Right atrium auricular region (tissue), 2 donors: Measurements from ENCODE around the gene DPP10. TPM values are rescaled to one million over a fixed set of nuclear protein-coding genes. Genes with fewer than 3 reads are reported as not detected.

ENCODE experiments used
- DNase-seq: peaks from one replicate; pipeline ENCODE4 v3.0.0-alpha.2; 2019; ENCODE audit warnings: low spot score
- H3K27ac ChIP-seq, 2 donors: fragments of 200-600 bp; sonication (generic); 1 replicate in 1 of 2; 2 replicates in 1 of 2; pipeline ENCODE4 v1.5.1; 2016 to 2019
- H3K27me3 ChIP-seq, 2 donors: fragments of 200-600 bp; sonication (generic); one replicate each; pipeline versions ENCODE4 v1.5.1 to v1.6.0; 2017 to 2019
- H3K36me3 ChIP-seq: fragments of 200-600 bp; sonication (generic); one replicate; pipeline ENCODE4 v1.5.1; 2016
- H3K4me1 ChIP-seq, 2 donors: fragments of 200-600 bp; sonication (generic); one replicate each; pipeline versions ENCODE4 v1.5.1 to v1.6.0; 2017 to 2019
- H3K4me3 ChIP-seq, 2 donors: fragments of 200-600 bp; sonication (generic); 1 replicate in 1 of 2; 2 replicates in 1 of 2; pipeline ENCODE4 v1.5.1; 2017 to 2019; ENCODE audit warnings: mild to moderate bottlenecking in 1 of 2, moderate library complexity in 1 of 2
- H3K9me3 ChIP-seq, 2 donors: fragments of 200-600 bp; sonication (generic); one replicate each; pipeline ENCODE4 v1.5.1; 2019
- CTCF ChIP-seq, 2 donors: fragments of 200-600 bp; sonication (generic); IDR thresholded peaks; one replicate each; pipeline ENCODE4 v1.5.1; 2019; ENCODE audit warnings: antibody characterized with exemption in 2 of 2
- total RNA-seq, 2 donors: library from RNA; depleted of rRNA; stranded (reverse); fragments of >200 nt; gene quantifications; one replicate each; pipeline ENCODE4 v1.1.0, GENCODE V29; 2016

DPP10 gene
- total RNA-seq, 2 donors from 2014 or later: not detected

DNA sequence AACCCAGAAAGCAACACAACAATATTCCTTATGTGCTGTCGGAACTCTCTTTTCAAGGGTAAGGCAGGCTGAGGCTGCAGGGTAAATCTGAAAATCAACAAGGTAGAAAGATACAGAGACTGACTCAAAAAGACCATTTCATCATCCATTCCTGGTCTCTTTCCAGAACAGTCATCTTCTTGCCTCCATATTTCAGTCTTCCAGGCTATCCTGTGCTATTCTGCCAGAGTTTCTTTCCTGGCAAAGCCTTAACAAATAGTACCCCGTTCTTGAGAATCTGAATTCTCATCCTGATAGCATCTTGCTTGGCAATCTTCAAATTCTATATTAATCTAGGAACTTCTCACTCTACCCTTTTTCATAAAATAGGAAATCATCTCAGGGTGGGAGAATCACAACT, 15.5 kb downstream of the DPP10 start:
- Histone ChIP-seq H3K9me3 (no peaks in the 10 kb centered on the region), H3K27me3 (no peaks in the 10 kb centered on the region), H3K36me3 (no peaks in the 10 kb centered on the region), H3K4me3 (no peak overlapping the region), H3K4me1 (no peaks in the 10 kb centered on the region), H3K27ac (no peak overlapping the region)
- no peak for TF ChIP-seq CTCF (IDR thresholded peaks at IDR 0.05)
- no peak for DNase-seq

DNA sequence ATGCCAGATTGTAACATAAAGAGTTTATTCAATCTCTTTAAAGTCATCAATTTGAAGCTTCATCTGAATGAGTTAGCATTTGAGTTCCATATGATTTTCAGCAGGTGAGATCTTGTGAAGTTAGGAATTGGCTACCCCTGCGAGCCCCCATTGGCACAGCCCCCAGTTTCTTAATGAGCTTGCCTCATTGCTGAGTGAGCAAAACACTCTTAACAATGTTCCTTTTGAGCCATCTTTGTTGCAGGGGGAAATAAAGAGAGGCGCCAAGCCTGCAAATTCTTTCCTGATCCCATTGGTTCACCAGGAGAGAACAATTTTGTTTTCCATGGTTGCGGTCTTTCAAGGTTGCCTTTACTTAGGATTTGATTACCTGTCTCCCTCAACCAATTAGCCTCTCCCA, 18.7 kb downstream of the DPP10 start:
- H3K4me1 ChIP-seq: no peaks in the 10 kb centered on the region

DNA sequence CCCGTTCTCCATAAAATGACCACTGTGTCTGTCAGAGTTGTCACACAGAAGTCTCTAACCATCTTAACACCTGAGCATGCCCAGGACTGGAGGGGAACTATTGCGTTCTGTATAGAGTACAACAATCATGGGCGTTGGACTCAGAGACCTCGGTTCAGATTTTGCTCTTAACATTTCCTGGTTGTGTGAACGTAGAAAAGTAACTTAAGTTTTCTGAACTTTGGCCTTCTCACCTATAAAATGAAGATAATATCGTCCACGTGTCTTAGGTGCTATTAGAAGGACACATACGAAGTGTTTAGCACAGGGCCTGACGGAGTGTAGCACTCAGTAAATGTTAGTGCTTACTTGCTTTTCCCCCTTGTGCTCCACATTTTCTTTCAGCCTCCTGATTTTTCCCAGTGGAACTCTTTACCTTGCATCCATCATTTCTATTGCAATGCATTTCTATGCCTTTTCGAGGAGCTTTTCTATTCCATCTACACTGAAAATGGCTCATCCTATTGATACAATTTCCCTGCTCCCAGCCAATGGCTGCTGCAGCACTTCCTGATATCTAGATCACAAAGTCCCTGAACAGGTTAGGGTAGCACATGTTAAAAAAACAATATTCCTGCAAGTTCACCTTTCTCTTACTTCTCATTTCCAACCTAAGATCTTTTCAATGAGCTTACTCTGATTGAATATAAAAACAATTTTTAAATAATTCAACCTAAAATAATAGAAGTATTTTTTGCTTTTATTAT, 22.7 kb downstream of the DPP10 start:
- Histone ChIP-seq H3K4me3 (no peak overlapping the region), H3K36me3 (no peaks in the 10 kb centered on the region), H3K27ac (no peak overlapping the region), H3K9me3 (no peaks in the 10 kb centered on the region), H3K27me3 (no peaks in the 10 kb centered on the region), H3K4me1 (no peaks in the 10 kb centered on the region)
- no peak for DNase-seq
- TF ChIP-seq CTCF (IDR thresholded peaks at IDR 0.05): no peak

More for the DNA sequence above, 18.7 kb downstream of the DPP10 start:
- Histone ChIP-seq H3K27me3 (no peaks in the 10 kb centered on the region), H3K27ac (no peak overlapping the region), H3K4me3 (no peak overlapping the region), H3K36me3 (no peaks in the 10 kb centered on the region), H3K9me3 (no peaks in the 10 kb centered on the region)
- TF ChIP-seq CTCF (IDR thresholded peaks at IDR 0.05): no peak
- DNase-seq: no peak

DNA sequence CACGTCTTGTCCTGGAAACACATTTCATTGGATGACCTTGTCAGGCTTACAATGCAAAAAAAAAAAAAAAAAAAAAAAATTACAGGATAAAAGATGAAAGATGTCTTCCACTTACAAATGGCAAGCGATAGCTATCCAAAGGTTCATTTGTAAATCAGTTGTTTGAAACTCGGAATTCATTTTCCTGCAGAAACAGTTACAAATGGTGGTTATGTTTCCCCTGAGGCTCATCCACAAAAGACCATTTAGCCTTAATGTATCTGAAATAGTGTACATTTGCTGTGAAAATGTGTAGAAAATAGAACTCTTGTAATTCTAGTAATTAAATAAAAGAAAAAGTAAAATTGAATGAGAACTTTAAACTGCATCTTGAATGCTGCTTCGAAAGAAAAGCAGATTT, 25.9 kb downstream of the DPP10 start:
- TF ChIP-seq CTCF (IDR thresholded peaks at IDR 0.05): no peak
- Histone ChIP-seq H3K4me3 (no peak overlapping the region), H3K27me3 (no peaks in the 10 kb centered on the region), H3K36me3 (no peaks in the 10 kb centered on the region), H3K27ac (no peak overlapping the region), H3K4me1 (no peaks in the 10 kb centered on the region), H3K9me3 (no peaks in the 10 kb centered on the region)
- no peak for DNase-seq

GRCh38 chr2:114472246-114472645, 29.8 kb downstream of the DPP10 start:
- TF ChIP-seq CTCF (IDR thresholded peaks at IDR 0.05): no peak
- Histone ChIP-seq H3K27me3 (no peaks in the 10 kb centered on the region), H3K4me3 (no peak overlapping the region), H3K27ac (no peak overlapping the region), H3K36me3 (no peaks in the 10 kb centered on the region), H3K4me1 (no peaks in the 10 kb centered on the region), H3K9me3 (no peaks in the 10 kb centered on the region)
- DNase-seq: no peak

DNA sequence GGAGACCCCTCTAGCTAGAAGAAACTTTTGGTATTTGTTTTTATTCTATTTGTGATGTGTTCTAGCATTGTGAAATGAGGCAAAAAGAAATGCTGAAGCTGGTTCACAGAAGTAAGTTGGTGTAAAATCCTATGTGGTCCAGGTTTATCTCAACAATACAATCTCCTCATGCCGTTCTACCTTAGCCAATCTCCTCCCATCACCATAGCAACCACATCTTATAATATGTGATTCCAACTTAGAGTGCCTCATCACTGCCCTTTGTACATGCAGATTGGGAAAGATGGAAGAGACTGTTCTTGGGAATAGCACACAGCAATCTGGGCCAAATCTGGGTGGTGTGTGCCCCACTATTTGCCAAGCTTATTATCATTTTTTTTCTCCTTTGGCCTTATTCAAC, 30.3 kb downstream of the DPP10 start:
- H3K27ac ChIP-seq: no peak overlapping the region
- no peaks in the 10 kb centered on the region for H3K36me3 ChIP-seq
- TF ChIP-seq CTCF (IDR thresholded peaks at IDR 0.05): no peak
- DNase-seq: no peak
- no peaks in the 10 kb centered on the region for H3K27me3 ChIP-seq
- no peak overlapping the region for H3K4me3 ChIP-seq
- H3K4me1 ChIP-seq: no peaks in the 10 kb centered on the region
- no peaks in the 10 kb centered on the region for H3K9me3 ChIP-seq
